ENCODE data around the gene AKAP7.
"Not testable (repeated sequence)": the region's sequence is repeated elsewhere in the genome, so short reads cannot be mapped to it uniquely, and the experiment has no call there.

The AKAP7 gene

DNA sequence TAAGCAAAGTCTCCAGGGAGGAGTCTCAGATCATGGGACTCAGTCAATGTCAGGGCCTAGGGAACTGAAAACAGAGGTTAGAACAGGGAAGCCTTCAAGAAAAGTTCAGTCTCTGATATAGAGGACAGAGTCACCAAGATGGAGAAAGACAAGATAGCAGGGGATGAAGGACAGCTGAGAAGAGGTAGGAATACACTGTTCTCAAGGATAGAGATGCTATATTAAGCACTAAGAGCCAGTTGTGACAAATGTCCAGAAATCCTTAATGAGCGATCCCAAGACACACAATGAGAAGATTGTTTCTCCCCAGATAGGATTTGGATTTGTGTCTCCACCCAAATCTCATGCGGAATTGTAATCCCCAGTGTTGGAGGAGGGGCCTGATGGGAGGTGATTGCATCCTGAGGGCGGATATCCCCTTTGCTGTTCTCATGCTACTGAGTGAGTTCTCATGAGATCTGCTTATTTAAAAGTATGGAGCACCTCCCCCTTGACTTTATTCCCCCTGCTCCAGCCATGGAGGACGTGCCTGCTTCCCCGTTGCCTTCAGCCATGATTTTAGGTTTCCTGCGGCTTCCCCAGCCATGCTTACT lies 168.2 kb downstream of the AKAP7 start:
- no peak for DNase-seq

DNA sequence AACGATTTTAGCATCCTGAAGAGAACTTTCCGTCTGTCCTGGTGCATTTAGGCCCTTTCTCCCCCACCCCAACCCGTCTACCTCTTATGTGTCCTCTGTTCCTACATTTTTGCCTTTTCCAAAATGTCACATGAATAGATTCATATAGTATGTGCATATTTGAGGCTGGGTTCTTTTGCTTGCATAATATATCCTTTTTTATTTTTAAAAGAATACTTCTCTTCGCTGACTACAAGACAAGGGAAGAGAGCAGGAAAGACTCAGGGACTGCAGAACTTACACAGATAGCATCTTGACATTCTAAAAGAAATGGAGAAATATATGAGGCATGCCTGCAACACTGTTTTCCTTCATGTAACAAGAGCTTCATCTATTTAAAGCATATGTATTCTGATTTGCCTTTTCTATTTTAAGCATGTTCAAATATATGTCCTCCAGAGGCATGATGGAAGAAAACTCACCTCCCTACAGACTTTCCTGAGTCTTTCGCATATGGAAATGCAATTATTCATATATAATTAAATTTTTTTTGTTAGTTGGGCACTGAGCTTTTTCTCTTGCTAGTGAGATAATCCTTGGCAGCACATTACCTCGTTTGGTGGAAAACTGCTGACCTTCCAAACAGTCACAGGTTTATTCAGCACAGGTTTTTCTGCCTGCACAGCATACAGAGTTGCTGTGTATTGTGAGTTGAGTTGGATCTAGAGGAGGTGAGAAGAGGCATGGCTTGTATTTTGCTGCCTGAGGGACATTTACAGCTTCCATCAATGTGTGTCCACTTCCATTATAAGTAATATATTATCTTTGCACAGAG lies 170.0 kb downstream of the AKAP7 start:
- no peak for DNase-seq

GRCh38 chr6:131309437-131309836 lies 174.2 kb downstream of the AKAP7 start:
- no peak for DNase-seq

DNA sequence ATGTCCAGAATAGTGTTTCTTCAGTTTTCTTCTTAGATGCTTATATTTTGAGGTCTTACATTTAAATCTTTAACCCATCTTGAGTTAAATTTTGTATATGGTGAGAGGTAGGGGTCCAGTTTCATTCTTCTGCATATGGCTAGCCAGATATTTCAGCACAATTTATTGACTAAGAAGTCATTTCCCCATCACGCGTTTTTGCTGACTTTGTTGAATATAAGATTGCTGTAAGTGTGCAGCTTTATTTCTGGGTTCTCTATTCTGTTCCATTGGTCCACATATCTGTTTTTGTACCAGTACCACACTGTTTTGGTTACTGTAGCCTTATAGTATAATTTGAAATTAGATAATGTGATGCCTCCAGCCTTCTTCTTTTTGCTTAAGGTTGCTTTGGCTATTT lies 179.6 kb downstream of the AKAP7 start:
- DNase-seq = no peak

- DNase-seq = no peak
These were observed 181.4 kb downstream of the AKAP7 start for GRCh38 chr6:131316654-131317053.

GRCh38 chr6:131317516-131317915 lies 182.2 kb downstream of the AKAP7 start:
- DNase-seq = no peak

DNA sequence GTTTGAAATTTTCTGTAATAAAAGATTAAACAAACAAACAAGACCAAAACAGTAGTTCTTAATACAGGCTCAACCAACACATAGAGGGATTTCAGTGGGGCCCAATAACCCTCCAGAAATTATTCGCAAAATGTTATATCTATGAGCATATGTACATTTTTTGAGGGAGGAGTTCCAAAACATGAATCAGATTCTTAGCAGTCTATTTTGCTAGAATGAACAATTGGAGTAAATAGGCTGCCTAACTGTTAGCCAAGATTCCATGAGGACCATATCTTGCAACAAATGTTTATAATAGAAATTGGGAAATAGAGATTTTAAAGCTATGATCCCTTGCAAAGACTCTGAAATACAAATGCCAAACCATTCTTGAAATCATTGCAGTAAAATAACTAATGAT lies 186.3 kb downstream of the AKAP7 start:
- no peak for DNase-seq

- no peak for DNase-seq
These were observed 186.9 kb downstream of the AKAP7 start for GRCh38 chr6:131322125-131322524.

DNA sequence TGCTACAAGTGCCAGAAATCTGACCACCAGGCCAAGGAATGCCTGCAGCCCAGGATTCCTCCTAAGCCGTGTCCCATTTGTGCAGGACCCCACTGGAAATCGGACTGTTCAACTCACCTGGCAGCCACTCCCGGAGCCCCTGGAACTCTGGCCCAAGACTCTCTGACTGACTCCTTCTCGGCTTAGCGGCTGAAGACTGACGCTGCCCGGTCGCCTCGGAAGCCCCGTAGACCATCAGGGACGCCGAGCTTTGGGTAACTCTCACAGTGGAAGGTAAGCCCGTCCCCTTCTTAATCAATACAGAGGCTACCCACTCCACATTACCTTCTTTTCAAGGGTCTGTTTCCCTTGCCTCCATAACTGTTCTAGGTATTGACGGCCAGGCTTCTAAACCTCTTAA lies 190.4 kb downstream of the AKAP7 start:
- DNase-seq = not testable (repeated sequence)

- DNase-seq = not testable (repeated sequence)
These were observed 193.5 kb downstream of the AKAP7 start for GRCh38 chr6:131328727-131329126.

- DNase-seq = no peak
These were observed 195.9 kb downstream of the AKAP7 start for GRCh38 chr6:131331151-131331550.

DNA sequence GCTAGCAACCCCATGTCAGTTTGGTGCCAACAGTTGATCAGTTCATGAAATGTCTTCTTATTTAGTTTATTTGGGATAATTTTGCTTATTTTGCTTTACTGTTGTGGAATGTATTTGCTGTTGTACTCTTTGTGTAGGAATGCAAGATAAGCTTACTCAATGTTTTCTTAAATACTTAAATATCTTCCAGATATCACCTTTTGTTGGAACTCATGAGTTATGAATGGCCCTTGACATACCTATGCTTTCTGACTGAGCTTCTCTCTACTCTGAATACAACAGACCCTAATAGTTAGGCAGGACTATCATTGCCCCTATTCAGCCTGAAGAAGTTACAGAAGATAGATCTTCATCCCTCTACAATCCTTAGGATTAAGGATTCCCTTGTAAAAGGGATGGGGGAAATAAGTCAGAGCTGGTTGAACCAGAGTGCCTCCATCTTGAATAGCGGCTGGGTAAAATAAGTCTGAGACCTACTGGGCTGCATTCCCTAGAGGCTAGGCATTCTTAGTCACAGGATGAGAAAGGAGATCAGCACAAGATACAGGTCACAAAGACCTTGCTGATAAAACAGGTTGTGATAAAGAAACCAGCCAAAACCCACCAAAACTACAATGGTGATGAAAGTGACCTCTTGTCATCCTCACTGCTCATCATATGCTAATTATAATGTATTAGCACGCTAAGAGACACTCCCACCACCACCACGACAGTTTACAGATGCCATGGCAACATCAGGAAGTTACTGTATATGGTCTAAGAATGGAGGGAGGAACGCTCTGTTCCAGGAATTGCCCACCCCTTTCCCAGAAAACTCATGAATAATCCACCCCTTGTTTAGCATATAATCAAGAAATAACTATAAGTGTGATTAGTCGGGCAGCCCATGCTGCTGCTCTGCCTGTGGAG lies 196.9 kb downstream of the AKAP7 start:
- no peak for DNase-seq

Measured in NCI-H1105 (cell line).